Skin epidermis (tissue), 12 donors: Measurements from ENCODE around the gene HIP1.
A peak's percentile ranks its signal among the peaks of the same experiment; 100 is the strongest.
"Not testable (repeated sequence)": the region's sequence is repeated elsewhere in the genome, so short reads cannot be mapped to it uniquely, and the experiment has no call there.

Source experiments
- H3K27ac ChIP-seq, 21 experiments: fragments of 200-600 bp; sonication (generic) in 11 of 21; one replicate each; pipeline ENCODE4 v1.5.0; 2020; ENCODE audit warnings: mild to moderate bottlenecking in 3 of 21, inconsistent platforms in 2 of 21, moderate library complexity in 2 of 21
- H3K4me3 ChIP-seq, 7 experiments: fragments of 200-600 bp; sonication (generic) in 2 of 7; one replicate each; pipeline ENCODE4 v1.5.0; 2020; ENCODE audit warnings: inconsistent platforms in 2 of 7, mild to moderate bottlenecking in 2 of 7, moderate library complexity in 1 of 7

The HIP1 gene

GRCh38 chr7:75689246-75690099, 49.3 kb downstream of the HIP1 start:
- Histone ChIP-seq H3K27ac (no peak overlapping the region), H3K4me3 (no peak overlapping the region)

DNA sequence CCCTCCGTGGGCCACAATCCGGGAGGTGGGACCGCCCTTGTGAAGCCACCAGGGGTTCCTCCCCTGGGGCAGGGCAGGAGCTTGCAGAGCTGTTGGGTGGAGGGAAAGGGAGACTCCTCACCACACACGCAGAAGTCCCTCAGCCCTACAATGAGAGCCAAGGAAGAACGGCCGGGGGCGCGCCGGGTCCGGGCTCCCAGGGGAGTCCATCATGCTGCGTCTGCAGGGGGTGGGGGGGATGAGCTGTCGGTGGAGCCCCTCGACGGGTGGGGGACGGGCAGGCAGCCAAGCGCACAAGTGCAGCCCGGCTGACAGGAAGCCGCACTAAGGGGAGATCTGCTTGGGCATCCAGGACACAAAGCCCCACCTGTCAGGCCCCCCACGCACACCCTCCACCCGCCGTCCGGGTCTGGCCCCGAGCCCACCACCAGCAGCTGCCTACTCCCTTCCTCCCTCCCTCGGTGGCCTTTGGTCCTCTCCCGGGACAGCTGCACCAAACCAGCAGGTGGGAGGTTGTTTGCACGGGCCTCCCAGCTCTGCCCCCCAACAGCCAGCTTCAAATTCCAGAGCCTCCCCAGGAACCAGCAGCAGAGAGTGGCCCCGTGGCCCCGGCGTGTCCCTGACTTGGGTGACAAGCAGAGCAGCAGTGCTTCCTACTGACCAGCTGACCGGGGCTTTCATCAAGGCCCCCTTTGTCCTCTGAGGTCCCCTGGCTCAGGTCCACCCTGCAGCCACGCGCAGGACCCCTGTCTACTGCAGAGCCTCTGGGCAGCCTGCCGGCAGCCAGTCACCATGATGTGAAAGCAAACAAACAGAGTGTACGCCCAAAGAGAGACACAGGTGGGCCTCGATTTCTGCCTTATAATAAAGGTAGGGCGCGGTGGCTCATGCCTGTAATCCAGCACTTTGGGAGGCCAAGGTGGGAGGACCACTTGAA, 50.3 kb downstream of the HIP1 start:
- H3K4me3 ChIP-seq: no peak overlapping the region
- H3K27ac ChIP-seq: no peak overlapping the region

GRCh38 chr7:75687246-75688088, 51.3 kb downstream of the HIP1 start:
- Histone ChIP-seq H3K4me3 (no peak overlapping the region), H3K27ac (no peak overlapping the region)

DNA sequence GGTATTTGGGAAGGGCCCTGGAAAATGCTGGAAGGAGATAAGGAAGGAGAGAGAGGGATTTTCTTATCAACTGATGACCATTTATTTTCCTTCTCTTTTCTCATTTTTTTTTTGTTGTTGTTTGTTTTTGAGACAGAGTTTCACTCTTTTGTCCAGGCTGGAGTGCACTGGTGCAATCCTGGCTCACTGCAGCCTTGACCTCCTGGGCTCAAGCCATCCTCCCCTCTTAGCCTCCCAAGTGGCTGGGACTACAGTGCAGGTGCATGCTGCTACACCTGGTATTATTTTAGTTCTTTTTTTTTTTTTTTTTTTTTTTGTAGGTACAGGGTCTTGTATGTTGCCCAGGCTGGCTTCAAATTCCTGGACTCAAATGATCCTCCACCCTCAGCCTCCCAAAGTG, 52.2 kb downstream of the HIP1 start:
- Histone ChIP-seq H3K27ac (no peak overlapping the region), H3K4me3 (no peak overlapping the region)

DNA sequence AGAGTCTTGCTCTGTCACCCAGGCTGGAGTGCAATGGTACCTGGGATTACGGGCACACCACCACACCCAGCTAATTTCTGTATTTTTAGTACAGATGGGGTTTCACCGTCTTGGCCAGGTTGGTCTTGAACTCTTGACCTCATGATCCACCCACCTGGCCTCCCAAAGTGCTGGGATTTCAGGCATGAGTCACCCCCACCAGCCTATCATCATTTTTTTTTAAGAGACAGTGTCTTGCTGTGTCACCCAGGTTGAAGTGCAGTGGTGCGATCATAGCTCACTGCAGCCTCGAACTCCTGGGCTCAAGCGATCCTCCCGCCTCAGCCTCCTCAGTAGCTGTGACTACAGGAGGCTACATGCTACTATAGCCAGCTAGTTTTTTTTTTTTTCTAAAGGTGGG, 56.7 kb downstream of the HIP1 start:
- not testable (repeated sequence) for H3K4me3 ChIP-seq, H3K27ac ChIP-seq

GRCh38 chr7:75679060-75679459, 59.7 kb downstream of the HIP1 start:
- H3K27ac ChIP-seq: no peak overlapping the region
- H3K4me3 ChIP-seq: no peak overlapping the region

DNA sequence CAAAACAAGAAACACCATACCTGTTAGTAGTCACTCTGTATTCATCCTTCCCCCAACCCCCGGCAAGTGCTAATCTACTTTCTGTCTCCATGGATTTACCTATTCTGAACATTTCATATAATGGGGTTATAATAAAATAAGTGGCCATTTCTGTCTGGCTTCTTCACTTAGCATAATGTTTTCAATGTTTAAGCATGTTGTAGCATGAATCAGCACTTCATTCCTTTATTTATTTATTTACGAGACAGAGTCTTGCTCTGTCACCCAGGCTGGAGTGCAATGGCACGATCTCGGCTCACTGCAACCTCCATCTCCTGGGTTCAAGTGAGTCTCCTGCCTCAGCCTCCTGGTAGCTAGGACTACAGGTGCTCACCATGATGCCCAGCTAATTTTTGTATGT, 69.2 kb downstream of the HIP1 start:
- Histone ChIP-seq H3K4me3 (no peak overlapping the region), H3K27ac (no peak overlapping the region)

- H3K4me3 ChIP-seq: no peak overlapping the region
- H3K27ac ChIP-seq: no peak overlapping the region
Observed at GRCh38 chr7:75667938-75668337, 70.8 kb downstream of the HIP1 start.

DNA sequence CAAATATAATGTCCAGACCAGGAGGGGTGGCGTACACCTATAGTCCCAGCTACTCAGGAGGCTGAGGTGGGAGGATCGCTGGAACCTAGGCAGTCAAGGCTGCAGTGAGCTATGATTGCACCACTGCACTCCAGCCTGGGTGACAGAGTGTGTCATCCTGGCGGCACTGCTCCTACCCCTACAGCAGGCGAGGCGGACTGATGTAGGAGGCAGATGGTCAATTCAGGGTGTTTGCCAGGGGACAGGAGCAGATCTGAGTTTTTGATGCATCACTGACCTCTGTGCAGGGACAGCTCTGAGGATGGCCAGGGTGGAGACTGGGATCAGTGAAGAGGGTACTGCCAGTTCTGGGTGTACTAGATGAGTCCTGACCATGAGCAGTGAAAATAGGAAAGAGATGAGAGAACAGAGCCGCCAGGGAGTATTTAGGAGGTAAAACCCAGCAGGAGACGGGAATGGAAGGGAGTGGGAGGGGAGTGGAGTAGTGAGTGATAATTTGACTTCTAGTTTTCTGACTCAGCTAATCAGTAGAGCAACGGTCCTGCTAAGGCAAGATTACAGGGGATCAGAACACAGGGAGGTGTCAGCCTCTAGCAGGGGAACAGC, 75.3 kb downstream of the HIP1 start:
- Histone ChIP-seq H3K27ac (peak overlapping the region in 1 of 21 experiments; percentile 7), H3K4me3 (no peak overlapping the region)

GRCh38 chr7:75662579-75663301, 76.0 kb downstream of the HIP1 start:
- H3K4me3 ChIP-seq: no peak overlapping the region
- peak overlapping the region in 2 of 21 experiments; percentile 7 to 16 for H3K27ac ChIP-seq

- no peak overlapping the region for H3K4me3 ChIP-seq
- H3K27ac ChIP-seq: no peak overlapping the region
Observed at GRCh38 chr7:75660566-75661215, 78.0 kb downstream of the HIP1 start.

DNA sequence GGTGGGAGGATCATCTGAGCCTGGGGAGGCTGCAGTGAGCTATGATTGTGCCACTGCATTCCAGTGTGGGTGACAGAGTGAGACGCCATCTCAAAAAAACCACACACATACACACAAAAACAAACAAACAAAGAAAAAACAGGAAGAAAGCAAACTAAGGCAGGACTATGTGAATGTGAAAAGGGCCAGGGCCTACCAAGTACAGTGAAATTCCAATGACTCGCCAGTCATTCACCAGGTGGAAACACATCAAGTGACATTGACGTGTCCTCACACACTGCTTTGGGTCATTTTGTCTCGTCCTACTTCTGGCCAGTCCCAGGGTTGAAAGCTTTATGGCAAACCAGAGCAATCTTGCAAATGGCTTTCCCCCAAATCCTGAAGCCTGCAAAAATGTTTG, 79.9 kb downstream of the HIP1 start:
- H3K27ac ChIP-seq: peak overlapping the region in 1 of 21 experiments; percentile 39

GRCh38 chr7:75658369-75658768, 80.4 kb downstream of the HIP1 start:
- Histone ChIP-seq H3K4me3 (no peak overlapping the region), H3K27ac (peak overlapping the region in 1 of 21 experiments; percentile 40)

More for the DNA sequence above, 79.9 kb downstream of the HIP1 start:
- H3K4me3 ChIP-seq: no peak overlapping the region

- Histone ChIP-seq H3K27ac (peak overlapping the region in 1 of 21 experiments; percentile 40), H3K4me3 (no peak overlapping the region)
Observed at GRCh38 chr7:75657866-75658265, 80.9 kb downstream of the HIP1 start.

DNA sequence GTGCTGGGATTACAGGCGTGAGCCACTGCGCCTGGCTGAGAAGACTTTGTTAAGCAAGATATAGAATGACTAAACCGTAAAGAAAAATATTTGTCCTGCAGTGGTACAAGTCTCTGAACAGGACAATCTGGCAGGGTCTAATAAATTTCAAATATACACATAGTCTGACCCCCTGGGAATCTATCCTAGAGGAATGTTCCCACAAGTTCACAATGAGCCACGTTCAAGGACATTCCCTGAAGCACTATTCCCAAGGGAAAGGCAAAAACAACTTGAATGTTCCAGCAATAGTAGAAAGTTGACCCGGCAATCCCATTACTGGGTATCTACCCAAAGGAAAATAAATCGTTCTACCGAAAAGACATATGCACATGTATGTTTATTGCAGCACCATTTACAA, 82.0 kb downstream of the HIP1 start:
- Histone ChIP-seq H3K27ac (peak overlapping the region in 1 of 21 experiments; percentile 40), H3K4me3 (no peak overlapping the region)

GRCh38 chr7:75655536-75655935, 83.2 kb downstream of the HIP1 start:
- Histone ChIP-seq H3K27ac (no peak overlapping the region), H3K4me3 (no peak overlapping the region)

DNA sequence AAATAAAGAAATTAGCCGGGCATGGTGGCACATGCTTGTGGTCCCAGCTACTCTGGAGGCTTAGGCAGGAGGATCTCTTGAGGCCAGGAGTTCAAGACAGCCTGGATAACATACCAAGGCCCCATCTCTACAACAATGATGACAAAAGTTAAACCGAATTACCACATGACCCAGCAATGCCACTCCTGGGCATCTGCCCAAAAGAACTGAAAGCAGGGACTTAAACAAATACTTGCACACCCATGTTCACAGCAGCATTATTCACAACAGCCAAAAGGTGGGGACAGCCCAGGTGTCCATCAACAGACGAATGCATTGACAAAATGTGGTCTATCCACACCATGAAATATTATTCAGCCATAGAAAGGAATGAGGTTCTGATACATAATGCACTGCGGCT, 83.9 kb downstream of the HIP1 start:
- H3K4me3 ChIP-seq: no peak overlapping the region
- H3K27ac ChIP-seq: no peak overlapping the region

DNA sequence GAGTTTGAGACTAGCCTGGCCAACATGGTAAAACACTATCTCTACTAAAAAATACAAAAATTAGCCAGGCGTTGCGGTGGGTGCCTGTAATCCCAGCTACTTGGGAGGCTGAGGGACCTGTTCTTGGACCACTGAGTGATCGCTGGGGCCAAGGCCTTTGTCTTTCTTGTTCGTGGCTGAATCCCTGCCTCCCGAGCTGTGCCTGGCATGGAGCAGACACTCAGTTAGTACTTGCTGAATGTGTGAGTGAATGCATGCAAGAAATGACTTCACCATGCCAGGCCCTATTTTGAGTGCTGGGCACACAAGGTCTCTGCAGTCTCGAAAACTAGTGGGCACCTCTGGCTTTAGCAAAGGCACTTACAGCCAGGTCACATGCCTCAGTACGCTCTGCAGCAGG, 85.1 kb downstream of the HIP1 start:
- Histone ChIP-seq H3K27ac (no peak overlapping the region), H3K4me3 (no peak overlapping the region)
